HEK293 (cell line): ENCODE data around the gene PARD3.

Experiments used
- CTCF ChIA-PET: fragments of 350-600 bp; formaldehyde crosslinking; extraction: SDS; loops from one replicate; lab custom pipeline; 2021; ENCODE audit warnings: antibody characterized with exemption; lab: Yijun Ruan, JAX
- POLR2A ChIA-PET: fragments of 300-600 bp; formaldehyde crosslinking; extraction: SDS; loops from one replicate; lab custom pipeline; 2020; ENCODE audit warnings: antibody characterized with exemption, inconsistent platforms; lab: Yijun Ruan, JAX
- H3K27ac ChIP-seq: fragments of 200-500 bp; sonication (Bioruptor generic); 2 replicates; pipeline ENCODE4 v1.5.1; 2014; ENCODE audit warnings: low read depth, low read length, control low read depth, inconsistent platforms; ENCODE audit errors: extremely low read depth
- H3K36me3 ChIP-seq, 2 experiments: fragments of 200-500 bp in 1 of 2; sonication (Bioruptor generic) in 1 of 2; 1 replicate in 1 of 2; 2 replicates in 1 of 2; pipeline ENCODE4 v1.5.1; 2014 to 2017; ENCODE audit warnings: inconsistent platforms in 2 of 2, low read length in 2 of 2; ENCODE audit not compliant: control insufficient read depth in 2 of 2, insufficient read depth in 1 of 2
- H3K4me1 ChIP-seq: fragments of 200-500 bp; sonication (Bioruptor generic); 2 replicates; pipeline ENCODE4 v1.5.1; 2014; ENCODE audit warnings: mild to moderate bottlenecking, low read length, inconsistent platforms; ENCODE audit not compliant: control insufficient read depth, insufficient read depth
- H3K4me3 ChIP-seq: 2 replicates; pipeline ENCODE4 v1.5.1; 2011; ENCODE audit warnings: low read depth, mild to moderate bottlenecking, control low read depth, low read length, moderate library complexity
- H3K9me3 ChIP-seq: fragments of 200-500 bp; sonication (Bioruptor generic); 2 replicates; pipeline ENCODE4 v1.5.1; 2014; ENCODE audit warnings: low read depth, low read length, inconsistent platforms; ENCODE audit not compliant: control insufficient read depth, insufficient read depth
- HOXA7 ChIP-seq: sonication (generic); formaldehyde crosslinking; IDR thresholded peaks from 2 replicates; pipeline ENCODE4 v1.8.1; 2022; ENCODE audit warnings: missing genetic modification reagents, borderline replicate concordance
- KLF17 ChIP-seq: fragments of 450-650 bp; formaldehyde crosslinking; IDR thresholded peaks from 2 replicates; pipeline ENCODE4 v1.5.1; 2016; ENCODE audit warnings: missing biosample characterization, missing genetic modification characterization
- OSR2 ChIP-seq: fragments of 450-650 bp; formaldehyde crosslinking; IDR thresholded peaks from 2 replicates; pipeline ENCODE4 v1.5.1; 2016; ENCODE audit warnings: missing biosample characterization, missing genetic modification characterization
- PRDM6 ChIP-seq: fragments of 450-650 bp; formaldehyde crosslinking; IDR thresholded peaks from 2 replicates; pipeline ENCODE4 v1.5.1; 2017; ENCODE audit warnings: missing biosample characterization, missing genetic modification characterization
- ZBTB17 ChIP-seq: fragments of 450-650 bp; formaldehyde crosslinking; IDR thresholded peaks from 2 replicates; pipeline ENCODE4 v1.5.1; 2016; ENCODE audit warnings: missing biosample characterization, missing genetic modification characterization
- ZBTB20 ChIP-seq: fragments of 450-650 bp; formaldehyde crosslinking; IDR thresholded peaks from 2 replicates; pipeline ENCODE4 v1.5.1; 2016; ENCODE audit warnings: missing biosample characterization, missing genetic modification characterization
- ZEB2 ChIP-seq: fragments of 450-650 bp; formaldehyde crosslinking; IDR thresholded peaks from 2 replicates; pipeline ENCODE4 v1.5.1; 2016; ENCODE audit warnings: missing biosample characterization, missing genetic modification characterization
- ZNF10 ChIP-seq: fragments of 450-650 bp; formaldehyde crosslinking; IDR thresholded peaks from 2 replicates; pipeline ENCODE4 v1.5.1; 2017; ENCODE audit warnings: missing biosample characterization, missing genetic modification characterization
- ZNF24 ChIP-seq: fragments of 450-650 bp; formaldehyde crosslinking; IDR thresholded peaks from 2 replicates; pipeline ENCODE4 v1.5.1; 2016; ENCODE audit warnings: missing biosample characterization, missing genetic modification characterization
- ZNF449 ChIP-seq: fragments of 450-650 bp; formaldehyde crosslinking; IDR thresholded peaks from 2 replicates; pipeline ENCODE4 v1.5.1; 2017; ENCODE audit warnings: missing biosample characterization, mild to moderate bottlenecking, missing genetic modification characterization, moderate library complexity
- ZNF600 ChIP-seq: fragments of 450-650 bp; formaldehyde crosslinking; IDR thresholded peaks from 2 replicates; pipeline ENCODE4 v1.5.1; 2016; ENCODE audit warnings: missing biosample characterization, missing genetic modification characterization
- ZNF629 ChIP-seq: fragments of 450-650 bp; formaldehyde crosslinking; IDR thresholded peaks from 2 replicates; pipeline ENCODE4 v1.5.1; 2017; ENCODE audit warnings: missing biosample characterization, missing genetic modification characterization
- ZNF707 ChIP-seq: fragments of 450-650 bp; formaldehyde crosslinking; IDR thresholded peaks from 2 replicates; pipeline ENCODE4 v1.5.1; 2016; ENCODE audit warnings: missing biosample characterization, missing genetic modification characterization
- ZSCAN23 ChIP-seq: fragments of 450-650 bp; formaldehyde crosslinking; IDR thresholded peaks from 2 replicates; pipeline ENCODE4 v1.5.1; 2016; ENCODE audit warnings: missing biosample characterization, missing genetic modification characterization
- TF ChIP-seq, protein P1 (sequence below): fragments of 450-650 bp; formaldehyde crosslinking; IDR thresholded peaks from 2 replicates; pipeline ENCODE4 v1.5.1; 2016; ENCODE audit warnings: missing biosample characterization, missing genetic modification characterization
- TF ChIP-seq, protein P2 (sequence below): fragments of 450-650 bp; formaldehyde crosslinking; IDR thresholded peaks from 2 replicates; pipeline ENCODE4 v1.5.1; 2016; ENCODE audit warnings: missing biosample characterization, missing genetic modification characterization
- TF ChIP-seq, protein P3 (sequence below): fragments of 450-650 bp; formaldehyde crosslinking; IDR thresholded peaks from 2 replicates; pipeline ENCODE4 v1.5.1; 2016; ENCODE audit warnings: missing biosample characterization, missing genetic modification characterization, borderline replicate concordance

PARD3 gene

GRCh38 chr10:34697351-34698247, 117.5 kb downstream of the PARD3 start (continued):
- TF ChIP-seq, protein P1, sequence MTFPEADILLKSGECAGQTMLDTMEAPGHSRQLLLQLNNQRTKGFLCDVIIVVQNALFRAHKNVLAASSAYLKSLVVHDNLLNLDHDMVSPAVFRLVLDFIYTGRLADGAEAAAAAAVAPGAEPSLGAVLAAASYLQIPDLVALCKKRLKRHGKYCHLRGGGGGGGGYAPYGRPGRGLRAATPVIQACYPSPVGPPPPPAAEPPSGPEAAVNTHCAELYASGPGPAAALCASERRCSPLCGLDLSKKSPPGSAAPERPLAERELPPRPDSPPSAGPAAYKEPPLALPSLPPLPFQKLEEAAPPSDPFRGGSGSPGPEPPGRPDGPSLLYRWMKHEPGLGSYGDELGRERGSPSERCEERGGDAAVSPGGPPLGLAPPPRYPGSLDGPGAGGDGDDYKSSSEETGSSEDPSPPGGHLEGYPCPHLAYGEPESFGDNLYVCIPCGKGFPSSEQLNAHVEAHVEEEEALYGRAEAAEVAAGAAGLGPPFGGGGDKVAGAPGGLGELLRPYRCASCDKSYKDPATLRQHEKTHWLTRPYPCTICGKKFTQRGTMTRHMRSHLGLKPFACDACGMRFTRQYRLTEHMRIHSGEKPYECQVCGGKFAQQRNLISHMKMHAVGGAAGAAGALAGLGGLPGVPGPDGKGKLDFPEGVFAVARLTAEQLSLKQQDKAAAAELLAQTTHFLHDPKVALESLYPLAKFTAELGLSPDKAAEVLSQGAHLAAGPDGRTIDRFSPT: no peak
- TF ChIP-seq ZSCAN23 (tag by site-specific recombination) (no peak), ZBTB20 (peak; percentile 28; the same call in 1 of the 2 replicates), ZNF707 (no peak)

DNA sequence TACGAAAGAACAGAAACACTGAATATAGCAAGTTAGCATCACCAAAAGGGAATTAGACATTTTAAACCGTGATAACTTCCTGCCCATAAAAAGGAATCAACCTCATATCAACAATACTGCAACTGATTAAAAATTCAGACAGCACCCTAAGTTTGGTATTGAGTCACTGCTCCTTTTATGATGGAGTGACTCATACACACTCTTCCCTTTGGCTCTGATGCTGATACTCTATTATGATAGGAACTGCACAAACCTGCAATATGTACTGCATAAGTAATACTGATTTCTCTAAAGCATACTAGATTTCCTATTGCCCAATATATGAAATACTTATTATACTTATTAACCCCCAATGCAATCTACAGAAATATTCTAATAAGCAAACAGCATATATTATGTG, 118.7 kb downstream of the PARD3 start:
- CTCF ChIA-PET: no interaction called here
- TF ChIP-seq ZBTB17 (0 out of 2 replicates have a peak, but pooled peaks have one; percentile 37), ZNF600 (tag by site-specific recombination) (0 out of 2 replicates have a peak, but pooled peaks have one; percentile 13), ZNF629 (peak; percentile 77), OSR2 (tag by site-specific recombination) (no peak), ZNF449 (tag by site-specific recombination) (no peak), ZEB2 (peak; percentile 73; the same call in 1 of the 2 replicates), ZNF10 (tag by site-specific recombination) (peak; percentile 97), HOXA7 (no peak), ZNF24 (tag by site-specific recombination) (0 out of 2 replicates have a peak, but pooled peaks have one; percentile 30), ZBTB20 (peak; percentile 17; the same call in 1 of the 2 replicates), PRDM6 (peak; percentile 52), KLF17 (tag by site-specific recombination) (no peak)
- TF ChIP-seq, protein P2, sequence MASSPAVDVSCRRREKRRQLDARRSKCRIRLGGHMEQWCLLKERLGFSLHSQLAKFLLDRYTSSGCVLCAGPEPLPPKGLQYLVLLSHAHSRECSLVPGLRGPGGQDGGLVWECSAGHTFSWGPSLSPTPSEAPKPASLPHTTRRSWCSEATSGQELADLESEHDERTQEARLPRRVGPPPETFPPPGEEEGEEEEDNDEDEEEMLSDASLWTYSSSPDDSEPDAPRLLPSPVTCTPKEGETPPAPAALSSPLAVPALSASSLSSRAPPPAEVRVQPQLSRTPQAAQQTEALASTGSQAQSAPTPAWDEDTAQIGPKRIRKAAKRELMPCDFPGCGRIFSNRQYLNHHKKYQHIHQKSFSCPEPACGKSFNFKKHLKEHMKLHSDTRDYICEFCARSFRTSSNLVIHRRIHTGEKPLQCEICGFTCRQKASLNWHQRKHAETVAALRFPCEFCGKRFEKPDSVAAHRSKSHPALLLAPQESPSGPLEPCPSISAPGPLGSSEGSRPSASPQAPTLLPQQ: 0 out of 2 replicates have a peak, but pooled peaks have one; percentile 42
- TF ChIP-seq, protein P3, sequence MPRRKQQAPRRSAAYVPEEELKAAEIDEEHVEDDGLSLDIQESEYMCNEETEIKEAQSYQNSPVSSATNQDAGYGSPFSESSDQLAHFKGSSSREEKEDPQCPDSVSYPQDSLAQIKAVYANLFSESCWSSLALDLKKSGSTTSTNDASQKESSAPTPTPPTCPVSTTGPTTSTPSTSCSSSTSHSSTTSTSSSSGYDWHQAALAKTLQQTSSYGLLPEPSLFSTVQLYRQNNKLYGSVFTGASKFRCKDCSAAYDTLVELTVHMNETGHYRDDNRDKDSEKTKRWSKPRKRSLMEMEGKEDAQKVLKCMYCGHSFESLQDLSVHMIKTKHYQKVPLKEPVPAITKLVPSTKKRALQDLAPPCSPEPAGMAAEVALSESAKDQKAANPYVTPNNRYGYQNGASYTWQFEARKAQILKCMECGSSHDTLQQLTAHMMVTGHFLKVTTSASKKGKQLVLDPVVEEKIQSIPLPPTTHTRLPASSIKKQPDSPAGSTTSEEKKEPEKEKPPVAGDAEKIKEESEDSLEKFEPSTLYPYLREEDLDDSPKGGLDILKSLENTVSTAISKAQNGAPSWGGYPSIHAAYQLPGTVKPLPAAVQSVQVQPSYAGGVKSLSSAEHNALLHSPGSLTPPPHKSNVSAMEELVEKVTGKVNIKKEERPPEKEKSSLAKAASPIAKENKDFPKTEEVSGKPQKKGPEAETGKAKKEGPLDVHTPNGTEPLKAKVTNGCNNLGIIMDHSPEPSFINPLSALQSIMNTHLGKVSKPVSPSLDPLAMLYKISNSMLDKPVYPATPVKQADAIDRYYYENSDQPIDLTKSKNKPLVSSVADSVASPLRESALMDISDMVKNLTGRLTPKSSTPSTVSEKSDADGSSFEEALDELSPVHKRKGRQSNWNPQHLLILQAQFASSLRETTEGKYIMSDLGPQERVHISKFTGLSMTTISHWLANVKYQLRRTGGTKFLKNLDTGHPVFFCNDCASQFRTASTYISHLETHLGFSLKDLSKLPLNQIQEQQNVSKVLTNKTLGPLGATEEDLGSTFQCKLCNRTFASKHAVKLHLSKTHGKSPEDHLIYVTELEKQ (tag by site-specific recombination): no peak
- H3K27ac ChIP-seq: no peak overlapping the region
- peaks cover 10% of the 10 kb centered on the region; the same call in 1 of the 2 replicates for H3K4me1 ChIP-seq
- POLR2A ChIA-PET: no interaction called here
- no peaks in the 10 kb centered on the region for H3K9me3 ChIP-seq
- peaks cover 3 to 10% of the 10 kb centered on the region in 2 experiments; a peak in 2 of 3 replicates for H3K36me3 ChIP-seq
- H3K4me3 ChIP-seq: no peak overlapping the region
